H1 (cell line): Measurements from ENCODE around the gene SOCS6. TPM values are rescaled to one million over a fixed set of nuclear protein-coding genes. Genes with fewer than 3 reads are reported as not detected.

ENCODE experiments used
- GABPA ChIP-seq: IDR thresholded peaks from 2 replicates; pipeline ENCODE4 v1.6.1; 2011; ENCODE audit warnings: mild to moderate bottlenecking, low read length, moderate library complexity, borderline replicate concordance; ENCODE audit not compliant: insufficient read depth
- POLR2A ChIP-seq, 2 experiments: IDR thresholded peaks; 1 replicate in 1 of 2; 2 replicates in 1 of 2; pipeline ENCODE4 v1.6.1; 2011; ENCODE audit warnings: low read depth in 2 of 2, low read length in 2 of 2, mild to moderate bottlenecking in 2 of 2; ENCODE audit errors: control extremely low read depth in 1 of 2
- SAP30 ChIP-seq: fragments of 300-600 bp; sonication (generic); IDR thresholded peaks from 2 replicates; pipeline ENCODE4 v1.7.1; 2012; ENCODE audit warnings: low read length, moderate library complexity, mild to moderate bottlenecking, inconsistent platforms; ENCODE audit not compliant: insufficient read depth, insufficient replicate concordance
- polyA plus RNA-seq, 7 experiments: library from polyadenylated mRNA; depleted of rRNA in 3 of 7; stranded (reverse) in 5 of 7; unstranded in 2 of 7; fragments of >200 nt in 5 of 7; fragments of 200-250 nt in 2 of 7; gene quantifications; 1 replicate in 5 of 7; 2 replicates in 1 of 7; 4 replicates in 1 of 7; pipeline versions ENCODE4 v1.2.1 to v1.2.3, GENCODE V29; 2011 to 2013; ENCODE audit warnings: missing spikeins in 2 of 7, mixed read lengths in 2 of 7
- total RNA-seq: library from RNA; stranded (reverse); fragmentation: NEBNext Ultra II Directional; extraction: Animal tissue kit (Norgen Biotek cat#: 25700); gene quantifications from 2 replicates; pipeline ENCODE4 v1.2.1, GENCODE V29; 2021

Gene SOCS6
- total and polyA plus RNA-seq, 2 of the 8 experiments (the other 6 are each of a cell fraction or from before 2014, with no cell fraction given): 9.1 to 22.9 TPM

GRCh38 chr18:70296289-70296688 lies 7.4 kb downstream of the SOCS6 start (continued):
- TF ChIP-seq GABPA (no peak), SAP30 (no peak), POLR2A (IDR thresholded peaks at IDR 0.05; ENCODE audit: control extremely low read depth in 1 of 2, low read depth in 2 of 2, low read length in 2 of 2) (no peak)
